ENCODE measurements around the gene CYP2W1.

CYP2W1 gene

DNA sequence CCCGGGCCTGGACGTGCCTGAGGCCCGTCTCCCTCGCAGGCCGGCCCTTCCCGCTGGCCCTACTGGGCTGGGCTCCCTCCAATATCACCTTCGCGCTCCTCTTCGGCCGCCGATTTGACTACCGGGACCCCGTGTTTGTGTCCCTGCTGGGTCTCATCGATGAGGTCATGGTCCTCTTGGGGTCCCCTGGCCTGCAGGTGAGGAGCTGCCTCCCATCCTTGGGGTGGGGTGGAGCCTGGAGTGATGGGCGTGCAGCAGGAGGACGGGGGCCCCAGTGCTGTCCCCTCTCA lies 2.1 kb downstream of the CYP2W1 start:
- TF ChIP-seq, protein P1, sequence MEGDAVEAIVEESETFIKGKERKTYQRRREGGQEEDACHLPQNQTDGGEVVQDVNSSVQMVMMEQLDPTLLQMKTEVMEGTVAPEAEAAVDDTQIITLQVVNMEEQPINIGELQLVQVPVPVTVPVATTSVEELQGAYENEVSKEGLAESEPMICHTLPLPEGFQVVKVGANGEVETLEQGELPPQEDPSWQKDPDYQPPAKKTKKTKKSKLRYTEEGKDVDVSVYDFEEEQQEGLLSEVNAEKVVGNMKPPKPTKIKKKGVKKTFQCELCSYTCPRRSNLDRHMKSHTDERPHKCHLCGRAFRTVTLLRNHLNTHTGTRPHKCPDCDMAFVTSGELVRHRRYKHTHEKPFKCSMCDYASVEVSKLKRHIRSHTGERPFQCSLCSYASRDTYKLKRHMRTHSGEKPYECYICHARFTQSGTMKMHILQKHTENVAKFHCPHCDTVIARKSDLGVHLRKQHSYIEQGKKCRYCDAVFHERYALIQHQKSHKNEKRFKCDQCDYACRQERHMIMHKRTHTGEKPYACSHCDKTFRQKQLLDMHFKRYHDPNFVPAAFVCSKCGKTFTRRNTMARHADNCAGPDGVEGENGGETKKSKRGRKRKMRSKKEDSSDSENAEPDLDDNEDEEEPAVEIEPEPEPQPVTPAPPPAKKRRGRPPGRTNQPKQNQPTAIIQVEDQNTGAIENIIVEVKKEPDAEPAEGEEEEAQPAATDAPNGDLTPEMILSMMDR (conservative IDR thresholded peaks at IDR 0.05; ENCODE audit: low read depth, low read length) = no peak
- DNase-seq (ENCODE audit: low read depth) = no peak
- no peak overlapping the region for H3K4me3 ChIP-seq (ENCODE audit: low read depth, low read length)

DNA sequence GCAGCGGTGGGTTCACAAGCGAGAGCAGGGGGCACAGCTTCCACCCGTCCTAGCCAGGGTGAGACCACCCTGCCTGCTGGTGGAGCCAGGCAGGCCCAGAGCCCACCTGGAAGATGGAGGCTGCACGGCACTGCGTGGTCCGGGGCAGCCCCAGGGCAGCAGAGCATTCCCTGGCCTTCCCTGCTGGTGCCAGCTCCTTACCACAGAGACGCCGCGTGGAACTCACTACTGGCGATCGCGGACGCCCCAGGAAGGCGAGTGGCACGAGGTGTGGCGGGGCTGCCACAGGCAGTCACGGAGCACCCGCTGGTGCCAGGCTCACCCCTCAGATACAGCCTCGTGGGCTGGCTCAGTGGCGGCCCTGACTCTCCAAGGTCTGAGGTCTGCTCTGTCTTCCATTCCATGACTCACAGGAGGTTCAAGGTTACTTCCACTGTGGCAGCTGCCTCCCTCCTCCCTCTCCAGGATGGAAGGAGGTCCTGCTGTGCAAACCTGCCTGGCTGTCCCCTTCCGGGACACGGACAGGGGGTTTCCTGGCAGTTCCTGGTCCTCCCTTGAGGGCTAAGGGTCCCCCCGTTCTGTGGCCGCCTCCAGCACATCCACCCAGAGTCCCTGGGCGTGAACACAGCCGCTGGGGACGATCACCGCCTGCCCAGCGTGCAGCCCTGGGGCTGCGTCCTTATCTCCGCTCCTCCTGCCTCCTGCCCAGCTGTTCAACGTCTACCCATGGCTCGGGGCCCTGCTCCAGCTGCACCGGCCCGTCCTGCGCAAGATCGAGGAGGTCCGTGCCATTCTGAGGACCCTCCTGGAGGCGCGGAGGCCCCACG lies 3.1 kb downstream of the CYP2W1 start:
- TF ChIP-seq, protein P1 (conservative IDR thresholded peaks at IDR 0.05; ENCODE audit: low read depth, low read length) = no peak
- peak; percentile 63 for DNase-seq (ENCODE audit: low read depth)
- no peak overlapping the region for H3K4me3 ChIP-seq (ENCODE audit: low read depth, low read length)

DNA sequence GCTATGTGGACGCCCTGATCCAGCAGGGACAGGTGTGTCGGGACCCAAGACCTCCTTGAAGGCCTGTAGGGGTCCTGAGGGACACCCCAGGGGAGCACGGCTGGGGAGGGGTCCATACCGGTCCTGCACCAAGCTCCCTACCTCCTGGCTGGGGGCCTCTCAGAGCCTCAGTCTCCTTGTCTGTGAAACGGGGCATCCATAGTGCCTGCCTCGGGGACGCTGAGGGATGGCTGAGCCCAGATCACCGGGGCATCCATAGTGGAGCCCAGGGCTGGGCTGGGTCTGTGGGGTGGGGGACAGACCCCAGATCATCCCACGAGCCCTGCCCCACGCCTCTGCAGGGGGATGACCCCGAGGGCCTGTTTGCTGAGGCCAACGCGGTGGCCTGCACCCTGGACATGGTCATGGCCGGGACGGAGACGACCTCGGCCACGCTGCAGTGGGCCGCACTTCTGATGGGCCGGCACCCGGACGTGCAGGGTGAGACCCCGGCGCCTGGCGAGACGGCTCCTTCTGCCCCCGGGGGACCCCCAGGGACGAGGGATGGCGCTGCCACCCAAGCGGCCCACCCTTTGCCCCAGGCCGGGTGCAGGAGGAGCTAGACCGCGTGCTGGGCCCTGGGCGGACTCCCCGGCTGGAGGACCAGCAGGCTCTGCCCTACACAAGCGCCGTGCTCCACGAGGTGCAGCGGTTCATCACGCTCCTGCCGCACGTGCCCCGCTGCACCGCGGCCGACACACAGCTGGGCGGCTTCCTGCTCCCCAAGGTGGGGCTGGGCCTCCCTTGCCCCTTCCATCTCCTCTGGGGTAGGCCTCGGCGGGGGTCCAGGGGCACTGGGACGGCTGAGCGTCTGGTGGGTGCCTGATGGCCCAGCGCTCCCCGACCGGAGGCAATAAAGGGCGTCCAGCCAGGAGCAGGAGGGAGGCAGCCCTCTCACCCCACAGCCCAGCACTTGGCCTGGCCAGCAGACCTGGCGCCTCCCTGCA lies 4.1 kb downstream of the CYP2W1 start:
- no peak for DNase-seq (ENCODE audit: low read depth)
- no peak overlapping the region for H3K4me3 ChIP-seq (ENCODE audit: low read depth, low read length)
- TF ChIP-seq, protein P1 (conservative IDR thresholded peaks at IDR 0.05; ENCODE audit: low read depth, low read length) = no peak

DNA sequence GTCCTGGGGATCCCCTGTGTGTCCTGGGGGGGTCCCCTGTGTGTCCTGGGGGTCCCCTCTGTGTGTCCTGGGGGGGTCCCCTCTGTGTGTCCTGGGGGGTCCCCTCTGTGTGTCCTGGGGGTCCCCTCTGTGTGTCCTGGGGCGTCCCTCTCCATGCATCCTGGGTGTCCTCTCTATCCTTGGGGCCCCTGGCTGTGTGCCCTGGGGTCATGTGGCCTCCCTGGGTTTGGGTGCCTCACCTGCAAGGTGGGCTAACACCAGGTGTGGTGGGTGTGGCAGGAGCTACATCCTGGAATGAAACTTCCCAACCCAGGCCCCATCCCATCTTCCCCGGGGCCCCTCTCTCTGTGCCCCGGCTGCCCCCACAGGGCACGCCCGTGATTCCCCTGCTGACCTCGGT lies 4.9 kb downstream of the CYP2W1 start:
- no peak overlapping the region for H3K4me3 ChIP-seq (ENCODE audit: low read depth, low read length)
- DNase-seq (ENCODE audit: low read depth) = no peak
- TF ChIP-seq, protein P1 (conservative IDR thresholded peaks at IDR 0.05; ENCODE audit: low read depth, low read length) = no peak

DNA sequence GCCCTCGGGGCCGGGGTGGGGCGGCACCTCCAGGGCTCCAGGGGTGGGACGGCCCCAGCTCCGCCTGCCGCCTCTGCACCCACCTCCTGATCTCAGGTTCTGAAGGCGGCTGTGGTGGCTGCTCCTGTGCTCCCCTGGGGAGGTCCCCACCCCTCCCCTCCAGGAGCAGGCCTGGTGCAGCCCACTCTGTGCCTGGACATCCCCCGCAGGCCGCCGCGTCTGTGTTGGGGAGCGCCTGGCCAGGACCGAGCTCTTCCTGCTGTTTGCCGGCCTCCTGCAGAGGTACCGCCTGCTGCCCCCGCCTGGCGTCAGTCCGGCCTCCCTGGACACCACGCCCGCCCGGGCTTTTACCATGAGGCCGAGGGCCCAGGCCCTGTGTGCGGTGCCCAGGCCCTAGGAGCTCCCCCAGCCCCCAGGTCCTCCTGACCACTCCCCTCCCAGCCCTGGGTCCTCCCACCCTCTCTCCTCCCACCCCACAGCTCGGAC lies 5.5 kb downstream of the CYP2W1 start:
- peak; percentile 56 for DNase-seq (ENCODE audit: low read depth)
- peak overlapping the region; percentile 38 for H3K4me3 ChIP-seq (ENCODE audit: low read depth, low read length)
- TF ChIP-seq, protein P1 (conservative IDR thresholded peaks at IDR 0.05; ENCODE audit: low read depth, low read length) = no peak

DNA sequence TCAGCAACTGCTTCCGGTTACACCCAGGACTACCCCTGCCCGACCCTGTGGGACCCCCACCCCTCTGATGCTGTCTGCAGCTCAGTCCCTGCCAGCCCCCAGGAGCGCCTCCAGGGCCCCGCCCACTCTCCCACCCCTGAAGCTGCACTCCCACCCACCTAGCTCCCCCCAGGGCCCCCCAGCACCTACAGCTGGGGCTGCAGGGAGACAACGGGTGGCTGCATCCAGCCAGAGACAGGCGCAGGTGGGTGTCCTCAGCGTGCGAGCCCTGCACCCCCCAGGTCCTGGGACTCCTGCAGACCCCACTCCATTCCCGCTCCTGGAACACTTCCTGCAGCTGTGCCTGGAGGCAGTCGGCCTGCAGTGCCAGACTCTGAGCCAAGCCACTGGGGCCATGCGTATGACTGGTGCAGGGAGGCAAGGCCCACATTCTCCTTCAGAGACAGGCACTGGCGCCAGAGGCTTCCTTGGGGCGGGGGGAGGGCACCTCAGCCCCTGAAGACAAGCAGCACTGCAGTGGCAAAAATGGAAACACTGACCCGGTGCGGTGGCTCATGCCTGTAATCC lies 6.1 kb downstream of the CYP2W1 start:
- DNase-seq (ENCODE audit: low read depth) = no peak
- TF ChIP-seq, protein P1 (conservative IDR thresholded peaks at IDR 0.05; ENCODE audit: low read depth, low read length) = no peak
- no peak overlapping the region for H3K4me3 ChIP-seq (ENCODE audit: low read depth, low read length)
